Loucy (cell line): ENCODE measurements around the gene CYP2J2.

Source experiments
- CTCF ChIP-seq: fragments of 200-600 bp; sonication (generic); conservative IDR thresholded peaks from 2 replicates; pipeline ENCODE4 v1.5.1; 2014; ENCODE audit warnings: mild to moderate bottlenecking, antibody characterized with exemption, low read length
- EZH2phosphoT487 ChIP-seq: fragments of 200-600 bp; IDR thresholded peaks from 2 replicates; pipeline ENCODE4 v1.6.1; 2018; ENCODE audit warnings: antibody characterized with exemption, mild to moderate bottlenecking, moderate library complexity, borderline replicate concordance

DNA sequence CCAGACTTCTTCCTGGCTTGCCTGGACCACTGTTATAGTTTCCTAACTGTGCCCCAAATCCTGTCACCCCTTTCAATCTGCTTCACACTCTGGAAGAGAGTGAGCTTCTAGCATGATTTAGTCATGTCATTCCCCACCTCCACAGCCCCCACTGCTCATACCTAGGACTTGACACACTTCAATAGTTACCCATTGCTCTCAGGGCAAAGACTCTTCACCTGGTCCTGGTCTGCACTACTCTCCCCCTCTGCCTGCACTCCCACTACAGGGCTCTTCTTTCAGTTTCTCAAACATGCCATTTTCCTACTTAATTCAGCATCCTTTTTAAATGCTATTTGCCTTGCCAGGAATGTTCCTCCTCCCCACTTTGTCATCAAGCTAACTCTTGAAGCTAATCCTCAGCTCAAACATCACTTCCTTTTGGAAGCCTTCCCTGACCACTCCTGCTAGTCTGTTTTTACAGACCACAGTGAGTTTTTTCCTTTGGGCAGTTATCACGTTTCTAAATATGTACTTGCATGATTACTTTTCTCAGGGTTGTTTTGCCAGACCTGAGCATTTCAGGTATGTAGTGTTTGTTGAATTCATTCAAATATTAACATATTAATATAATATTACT is 24.7 kb downstream of the CYP2J2 start:
- TF ChIP-seq CTCF (no peak), EZH2phosphoT487 (no peak)
